KMS-11 (cell line): Measurements from ENCODE around the gene RNF43.

Experiments
- H2AFZ ChIP-seq: fragments of 200-600 bp; sonication (generic); 2 replicates; pipeline ENCODE4 v1.6.1; 2016; ENCODE audit warnings: antibody characterized with exemption, mixed run types, low read depth
- H3K27ac ChIP-seq: fragments of 200-600 bp; sonication (generic); 2 replicates; pipeline ENCODE4 v1.6.1; 2016; ENCODE audit warnings: mild to moderate bottlenecking, mixed run types
- H3K27me3 ChIP-seq: fragments of 200-600 bp; sonication (generic); 2 replicates; pipeline ENCODE4 v1.6.1; 2017; ENCODE audit warnings: mild to moderate bottlenecking, low read depth, mixed run types, moderate library complexity; ENCODE audit not compliant: insufficient read depth
- H3K36me3 ChIP-seq: fragments of 200-600 bp; sonication (generic); 2 replicates; pipeline ENCODE4 v1.6.1; 2017; ENCODE audit warnings: mild to moderate bottlenecking, mixed run types; ENCODE audit not compliant: insufficient read depth
- H3K4me1 ChIP-seq: fragments of 200-600 bp; sonication (generic); 2 replicates; pipeline ENCODE4 v1.6.1; 2016; ENCODE audit warnings: mild to moderate bottlenecking, low read depth, mixed run types; ENCODE audit not compliant: poor library complexity, severe bottlenecking
- H3K4me2 ChIP-seq: fragments of 200-600 bp; sonication (generic); 2 replicates; pipeline ENCODE4 v1.7.0; 2016; ENCODE audit warnings: mild to moderate bottlenecking, mixed run types
- H3K4me3 ChIP-seq: fragments of 200-600 bp; sonication (generic); IDR thresholded peaks from 2 replicates; pipeline ENCODE4 v1.6.1; 2017; ENCODE audit warnings: low read depth, low read length, mixed read lengths; ENCODE audit not compliant: insufficient read depth
- H3K79me2 ChIP-seq: fragments of 200-600 bp; sonication (generic); 2 replicates; pipeline ENCODE4 v1.6.1; 2016; ENCODE audit warnings: low read depth, mixed run types; ENCODE audit not compliant: insufficient read depth
- H3K9ac ChIP-seq: fragments of 200-600 bp; sonication (generic); 2 replicates; pipeline ENCODE4 v1.6.1; 2016; ENCODE audit warnings: mild to moderate bottlenecking, mixed run types
- H4K20me1 ChIP-seq: fragments of 200-600 bp; sonication (generic); 2 replicates; pipeline ENCODE4 v1.6.1; 2016; ENCODE audit warnings: mild to moderate bottlenecking, mixed run types; ENCODE audit not compliant: insufficient read depth
- CTCF ChIP-seq: fragments of 200-600 bp; sonication (generic); conservative IDR thresholded peaks from 2 replicates; pipeline ENCODE4 v1.6.1; 2017; ENCODE audit warnings: low read depth, mild to moderate bottlenecking, antibody characterized with exemption, low read length, moderate library complexity, mixed read lengths

The RNF43 gene

GRCh38 chr17:58370309-58370708 is 47.0 kb downstream of the RNF43 start:
- Histone ChIP-seq H3K79me2 (no peaks in the 10 kb centered on the region), H3K4me2 (no peak overlapping the region), H4K20me1 (no peaks in the 10 kb centered on the region), H3K36me3 (no peaks in the 10 kb centered on the region), H2AFZ (no peak overlapping the region), H3K9ac (no peak overlapping the region), H3K4me3 (no peak overlapping the region), H3K4me1 (peaks cover 8% of the 10 kb centered on the region), H3K27ac (no peak overlapping the region), H3K27me3 (no peaks in the 10 kb centered on the region)
- no peak for TF ChIP-seq CTCF

- Histone ChIP-seq H3K4me2 (no peak overlapping the region), H3K27ac (no peak overlapping the region), H2AFZ (no peak overlapping the region), H3K9ac (no peak overlapping the region), H3K27me3 (no peaks in the 10 kb centered on the region), H3K4me1 (peaks cover 8% of the 10 kb centered on the region), H4K20me1 (no peaks in the 10 kb centered on the region), H3K4me3 (no peak overlapping the region), H3K36me3 (no peaks in the 10 kb centered on the region), H3K79me2 (no peaks in the 10 kb centered on the region)
- no peak for TF ChIP-seq CTCF
Observed at GRCh38 chr17:58369214-58370031, 47.9 kb downstream of the RNF43 start.

GRCh38 chr17:58368860-58369213 is 48.5 kb downstream of the RNF43 start:
- no peak overlapping the region for H2AFZ ChIP-seq
- H3K36me3 ChIP-seq, result no peaks in the 10 kb centered on the region
- H3K4me3 ChIP-seq, result no peak overlapping the region
- H3K27ac ChIP-seq, result no peak overlapping the region
- H3K4me1 ChIP-seq, result peaks cover 8% of the 10 kb centered on the region
- H3K79me2 ChIP-seq, result no peaks in the 10 kb centered on the region
- H4K20me1 ChIP-seq, result no peaks in the 10 kb centered on the region
- TF ChIP-seq CTCF, result no peak
- H3K27me3 ChIP-seq, result no peaks in the 10 kb centered on the region
- no peak overlapping the region for H3K9ac ChIP-seq
- H3K4me2 ChIP-seq, result no peak overlapping the region
